Measurements from ENCODE around the gene VPS8. TPM values are rescaled to one million over a fixed set of nuclear protein-coding genes. Genes with fewer than 3 reads are reported as not detected.
"Not testable (repeated sequence)": the region's sequence is repeated elsewhere in the genome, so short reads cannot be mapped to it uniquely, and the experiment has no call there.

The VPS8 gene
- total RNA-seq, 1 experiment from 2014 or later, result 72.3 TPM

- intact Hi-C loops (cut with micrococcal nuclease; ENCODE audit: unreplicated experiment); H3K27me3 ChIP-seq (ENCODE audit: control insufficient read depth, insufficient read depth, low read length); CTCF ChIA-PET; BruUV-seq (replicated peaks); DNase-seq (ENCODE audit: low read depth, low spot score); H3K4me3 ChIP-seq (ENCODE audit: low read depth in 2 of 2, low read length in 2 of 2); H3K9me3 ChIP-seq (ENCODE audit: control insufficient read depth, insufficient read depth, low read depth, low read length); ATAC-seq; in situ Hi-C loops (cut with HindIII; ENCODE audit: low pct_unique_long_range_greater_than_20kb, low sequenced_read_pairs); POLR2A ChIA-PET; H3K27ac ChIP-seq (ENCODE audit: low read length); H3K4me1 ChIP-seq (ENCODE audit: control insufficient read depth, insufficient read depth, low read length); H3K36me3 ChIP-seq (ENCODE audit: control insufficient read depth, insufficient read depth, low read length): not testable (repeated sequence)
Measured at GRCh38 chr3:184950816-184951215, 138.8 kb downstream of the VPS8 start.

GRCh38 chr3:184952671-184953070 is 140.7 kb downstream of the VPS8 start:
- no peaks in the 10 kb centered on the region for H3K36me3 ChIP-seq (ENCODE audit: control insufficient read depth, insufficient read depth, low read length)
- DNase-seq (ENCODE audit: low read depth, low spot score), result no peak
- TF ChIP-seq REST (IDR thresholded peaks at IDR 0.05; ENCODE audit: insufficient read depth in 1 of 2, low read depth in 2 of 2, low read length in 1 of 2) (no peak), TCF7L2 (IDR thresholded peaks at IDR 0.05; ENCODE audit: low read depth, low read length) (no peak), SIN3A (IDR thresholded peaks at IDR 0.05; ENCODE audit: borderline replicate concordance, insufficient read depth, low read depth, low read length) (no peak), POLR2AphosphoS5 (IDR thresholded peaks at IDR 0.05; ENCODE audit: low read depth, low read length) (no peak)
- TF ChIP-seq, protein P1, sequence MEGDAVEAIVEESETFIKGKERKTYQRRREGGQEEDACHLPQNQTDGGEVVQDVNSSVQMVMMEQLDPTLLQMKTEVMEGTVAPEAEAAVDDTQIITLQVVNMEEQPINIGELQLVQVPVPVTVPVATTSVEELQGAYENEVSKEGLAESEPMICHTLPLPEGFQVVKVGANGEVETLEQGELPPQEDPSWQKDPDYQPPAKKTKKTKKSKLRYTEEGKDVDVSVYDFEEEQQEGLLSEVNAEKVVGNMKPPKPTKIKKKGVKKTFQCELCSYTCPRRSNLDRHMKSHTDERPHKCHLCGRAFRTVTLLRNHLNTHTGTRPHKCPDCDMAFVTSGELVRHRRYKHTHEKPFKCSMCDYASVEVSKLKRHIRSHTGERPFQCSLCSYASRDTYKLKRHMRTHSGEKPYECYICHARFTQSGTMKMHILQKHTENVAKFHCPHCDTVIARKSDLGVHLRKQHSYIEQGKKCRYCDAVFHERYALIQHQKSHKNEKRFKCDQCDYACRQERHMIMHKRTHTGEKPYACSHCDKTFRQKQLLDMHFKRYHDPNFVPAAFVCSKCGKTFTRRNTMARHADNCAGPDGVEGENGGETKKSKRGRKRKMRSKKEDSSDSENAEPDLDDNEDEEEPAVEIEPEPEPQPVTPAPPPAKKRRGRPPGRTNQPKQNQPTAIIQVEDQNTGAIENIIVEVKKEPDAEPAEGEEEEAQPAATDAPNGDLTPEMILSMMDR (IDR thresholded peaks at IDR 0.05), result no peak
- BruUV-seq (replicated peaks), result no TSS peak
- no peaks in the 10 kb centered on the region for H3K27me3 ChIP-seq (ENCODE audit: control insufficient read depth, insufficient read depth, low read length)
- no peaks in the 10 kb centered on the region for H3K4me1 ChIP-seq (ENCODE audit: control insufficient read depth, insufficient read depth, low read length)
- ChIA-PET CTCF (interaction anchor here (0.6 kb wide), 1 partner anchor 16 kb away, joined by 4 read pairs; no protein-coding TSS in a partner anchor), POLR2A (interaction anchor here (0.7 kb wide), 1 partner anchor 41 kb away, joined by 5 read pairs; no protein-coding TSS in a partner anchor)
- no peak overlapping the region for H3K27ac ChIP-seq (ENCODE audit: low read length)
- H3K9me3 ChIP-seq (ENCODE audit: control insufficient read depth, insufficient read depth, low read depth, low read length), result no peaks in the 10 kb centered on the region
- H3K4me3 ChIP-seq (ENCODE audit: low read depth in 2 of 2, low read length in 2 of 2), result no peak overlapping the region
- intact Hi-C loops (cut with micrococcal nuclease; ENCODE audit: unreplicated experiment) (no loop called here), in situ Hi-C loops (cut with HindIII; ENCODE audit: low pct_unique_long_range_greater_than_20kb, low sequenced_read_pairs) (no loop called here)
- ATAC-seq, result no peak

DNA sequence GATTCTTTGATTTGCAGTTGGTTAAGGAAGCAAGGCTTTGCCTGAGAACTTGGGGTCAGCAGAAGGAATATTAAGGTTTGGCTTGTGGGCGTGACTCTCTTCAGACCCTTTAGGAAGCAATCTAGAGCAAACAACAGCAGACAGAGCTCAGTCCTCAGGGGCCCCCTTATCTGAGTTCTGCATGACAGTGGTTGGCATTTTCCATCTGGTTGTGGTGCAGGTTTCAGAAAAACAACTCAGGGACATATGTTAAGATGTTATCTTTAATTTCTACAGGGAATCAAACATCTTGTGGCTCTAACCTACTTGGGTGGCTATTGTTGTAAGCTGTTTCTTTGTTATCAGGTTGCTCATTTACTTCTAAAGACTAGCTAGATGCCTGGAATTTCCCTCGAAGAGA is 141.4 kb downstream of the VPS8 start:
- ChIA-PET CTCF (no interaction called here), POLR2A (no interaction called here)
- TF ChIP-seq, protein P1 (IDR thresholded peaks at IDR 0.05), result no peak
- TF ChIP-seq SIN3A (IDR thresholded peaks at IDR 0.05; ENCODE audit: borderline replicate concordance, insufficient read depth, low read depth, low read length) (no peak), REST (IDR thresholded peaks at IDR 0.05; ENCODE audit: insufficient read depth in 1 of 2, low read depth in 2 of 2, low read length in 1 of 2) (no peak), POLR2AphosphoS5 (IDR thresholded peaks at IDR 0.05; ENCODE audit: low read depth, low read length) (no peak), TCF7L2 (IDR thresholded peaks at IDR 0.05; ENCODE audit: low read depth, low read length) (no peak)
- intact Hi-C loops (cut with micrococcal nuclease; ENCODE audit: unreplicated experiment), result no loop called here
- no peak overlapping the region for H3K27ac ChIP-seq (ENCODE audit: low read length)
- H3K4me3 ChIP-seq (ENCODE audit: low read depth in 2 of 2, low read length in 2 of 2), result no peak overlapping the region
- no peak for DNase-seq (ENCODE audit: low read depth, low spot score)
- no peaks in the 10 kb centered on the region for H3K9me3 ChIP-seq (ENCODE audit: control insufficient read depth, insufficient read depth, low read depth, low read length)
- H3K4me1 ChIP-seq (ENCODE audit: control insufficient read depth, insufficient read depth, low read length), result no peaks in the 10 kb centered on the region
- H3K27me3 ChIP-seq (ENCODE audit: control insufficient read depth, insufficient read depth, low read length), result no peaks in the 10 kb centered on the region
- in situ Hi-C loops (cut with HindIII; ENCODE audit: low pct_unique_long_range_greater_than_20kb, low sequenced_read_pairs), result no loop called here
- no TSS peak for BruUV-seq (replicated peaks)
- no peak for ATAC-seq
- no peaks in the 10 kb centered on the region for H3K36me3 ChIP-seq (ENCODE audit: control insufficient read depth, insufficient read depth, low read length)

All from Panc1 (cell line).